ENCODE results near the gene HECTD2. TPM values are rescaled to one million over a fixed set of nuclear protein-coding genes. Genes with fewer than 3 reads are reported as not detected.

The HECTD2 gene
- total and polyA plus RNA-seq, 9 of the 15 experiments (the other 6 are each of a cell fraction or from before 2014, with no cell fraction given) = 1.3 to 5.9 (median 3.9) TPM

DNA sequence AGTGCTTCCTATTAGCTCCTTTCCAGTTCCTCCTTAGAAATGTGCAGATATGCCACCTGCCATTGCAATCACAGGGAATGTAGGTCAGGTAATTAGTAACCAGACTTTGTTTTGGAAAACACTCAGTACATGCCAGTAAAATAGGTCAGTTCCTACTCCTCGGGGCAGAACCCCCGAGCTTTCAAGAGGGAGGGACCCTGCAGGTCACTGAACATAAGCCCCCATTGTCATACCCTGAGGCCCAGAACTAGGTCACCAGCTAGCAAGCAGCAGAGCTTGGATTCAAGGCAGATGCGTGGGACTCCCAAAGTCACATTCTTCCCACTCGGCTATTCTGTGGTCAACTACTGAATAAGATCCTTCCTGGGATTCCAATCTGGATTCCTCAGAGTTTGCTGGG, 117.9 kb downstream of the HECTD2 start:
- no peak overlapping the region for H3K9ac ChIP-seq (ENCODE audit: insufficient read depth in 1 of 2, low read depth in 2 of 2, low read length in 2 of 2)
- in situ Hi-C loops (cut with MboI) = no loop called here
- BruUV-seq (replicated peaks) = no TSS peak
- TF ChIP-seq SMC3 (conservative IDR thresholded peaks at IDR 0.05; ENCODE audit: insufficient read depth, low read depth, low read length) (no peak), ZNF561 (CRISPR knock-in tag; conservative IDR thresholded peaks at IDR 0.05) (no peak), ATF1 (CRISPR knock-in tag; IDR thresholded peaks at IDR 0.05) (no peak), ATF1 (tag; IDR thresholded peaks at IDR 0.05) (no peak), ZSCAN32 (CRISPR knock-in tag; IDR thresholded peaks at IDR 0.05) (no peak), ZNF212 (CRISPR knock-in tag; IDR thresholded peaks at IDR 0.05) (no peak), PHB (CRISPR knock-in tag; IDR thresholded peaks at IDR 0.05) (no peak), CBX2 (IDR thresholded peaks at IDR 0.05; ENCODE audit: insufficient read depth, low read length, poor library complexity, severe bottlenecking) (no peak), FOXK1 (CRISPR knock-in tag; IDR thresholded peaks at IDR 0.05; ENCODE audit: borderline replicate concordance) (no peak), ZC3H4 (CRISPR knock-in tag; IDR thresholded peaks at IDR 0.05; ENCODE audit: borderline replicate concordance) (no peak), ZNF444 (CRISPR knock-in tag; IDR thresholded peaks at IDR 0.05) (no peak), TOE1 (IDR thresholded peaks at IDR 0.05; ENCODE audit: borderline replicate concordance) (no peak), TOE1 (CRISPR knock-in tag; IDR thresholded peaks at IDR 0.05; ENCODE audit: borderline replicate concordance, low read depth) (no peak)
- TF ChIP-seq, protein P1, sequence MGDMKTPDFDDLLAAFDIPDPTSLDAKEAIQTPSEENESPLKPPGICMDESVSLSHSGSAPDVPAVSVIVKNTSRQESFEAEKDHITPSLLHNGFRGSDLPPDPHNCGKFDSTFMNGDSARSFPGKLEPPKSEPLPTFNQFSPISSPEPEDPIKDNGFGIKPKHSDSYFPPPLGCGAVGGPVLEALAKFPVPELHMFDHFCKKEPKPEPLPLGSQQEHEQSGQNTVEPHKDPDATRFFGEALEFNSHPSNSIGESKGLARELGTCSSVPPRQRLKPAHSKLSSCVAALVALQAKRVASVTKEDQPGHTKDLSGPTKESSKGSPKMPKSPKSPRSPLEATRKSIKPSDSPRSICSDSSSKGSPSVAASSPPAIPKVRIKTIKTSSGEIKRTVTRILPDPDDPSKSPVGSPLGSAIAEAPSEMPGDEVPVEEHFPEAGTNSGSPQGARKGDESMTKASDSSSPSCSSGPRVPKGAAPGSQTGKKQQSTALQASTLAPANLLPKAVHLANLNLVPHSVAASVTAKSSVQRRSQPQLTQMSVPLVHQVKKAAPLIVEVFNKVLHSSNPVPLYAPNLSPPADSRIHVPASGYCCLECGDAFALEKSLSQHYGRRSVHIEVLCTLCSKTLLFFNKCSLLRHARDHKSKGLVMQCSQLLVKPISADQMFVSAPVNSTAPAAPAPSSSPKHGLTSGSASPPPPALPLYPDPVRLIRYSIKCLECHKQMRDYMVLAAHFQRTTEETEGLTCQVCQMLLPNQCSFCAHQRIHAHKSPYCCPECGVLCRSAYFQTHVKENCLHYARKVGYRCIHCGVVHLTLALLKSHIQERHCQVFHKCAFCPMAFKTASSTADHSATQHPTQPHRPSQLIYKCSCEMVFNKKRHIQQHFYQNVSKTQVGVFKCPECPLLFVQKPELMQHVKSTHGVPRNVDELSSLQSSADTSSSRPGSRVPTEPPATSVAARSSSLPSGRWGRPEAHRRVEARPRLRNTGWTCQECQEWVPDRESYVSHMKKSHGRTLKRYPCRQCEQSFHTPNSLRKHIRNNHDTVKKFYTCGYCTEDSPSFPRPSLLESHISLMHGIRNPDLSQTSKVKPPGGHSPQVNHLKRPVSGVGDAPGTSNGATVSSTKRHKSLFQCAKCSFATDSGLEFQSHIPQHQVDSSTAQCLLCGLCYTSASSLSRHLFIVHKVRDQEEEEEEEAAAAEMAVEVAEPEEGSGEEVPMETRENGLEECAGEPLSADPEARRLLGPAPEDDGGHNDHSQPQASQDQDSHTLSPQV (IDR thresholded peaks at IDR 0.05) = no peak
- TF ChIP-seq, protein P2, sequence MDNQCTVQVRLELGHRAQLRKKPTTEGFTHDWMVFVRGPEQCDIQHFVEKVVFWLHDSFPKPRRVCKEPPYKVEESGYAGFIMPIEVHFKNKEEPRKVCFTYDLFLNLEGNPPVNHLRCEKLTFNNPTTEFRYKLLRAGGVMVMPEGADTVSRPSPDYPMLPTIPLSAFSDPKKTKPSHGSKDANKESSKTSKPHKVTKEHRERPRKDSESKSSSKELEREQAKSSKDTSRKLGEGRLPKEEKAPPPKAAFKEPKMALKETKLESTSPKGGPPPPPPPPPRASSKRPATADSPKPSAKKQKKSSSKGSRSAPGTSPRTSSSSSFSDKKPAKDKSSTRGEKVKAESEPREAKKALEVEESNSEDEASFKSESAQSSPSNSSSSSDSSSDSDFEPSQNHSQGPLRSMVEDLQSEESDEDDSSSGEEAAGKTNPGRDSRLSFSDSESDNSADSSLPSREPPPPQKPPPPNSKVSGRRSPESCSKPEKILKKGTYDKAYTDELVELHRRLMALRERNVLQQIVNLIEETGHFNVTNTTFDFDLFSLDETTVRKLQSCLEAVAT (IDR thresholded peaks at IDR 0.05) = no peak
- TF ChIP-seq, protein P3, sequence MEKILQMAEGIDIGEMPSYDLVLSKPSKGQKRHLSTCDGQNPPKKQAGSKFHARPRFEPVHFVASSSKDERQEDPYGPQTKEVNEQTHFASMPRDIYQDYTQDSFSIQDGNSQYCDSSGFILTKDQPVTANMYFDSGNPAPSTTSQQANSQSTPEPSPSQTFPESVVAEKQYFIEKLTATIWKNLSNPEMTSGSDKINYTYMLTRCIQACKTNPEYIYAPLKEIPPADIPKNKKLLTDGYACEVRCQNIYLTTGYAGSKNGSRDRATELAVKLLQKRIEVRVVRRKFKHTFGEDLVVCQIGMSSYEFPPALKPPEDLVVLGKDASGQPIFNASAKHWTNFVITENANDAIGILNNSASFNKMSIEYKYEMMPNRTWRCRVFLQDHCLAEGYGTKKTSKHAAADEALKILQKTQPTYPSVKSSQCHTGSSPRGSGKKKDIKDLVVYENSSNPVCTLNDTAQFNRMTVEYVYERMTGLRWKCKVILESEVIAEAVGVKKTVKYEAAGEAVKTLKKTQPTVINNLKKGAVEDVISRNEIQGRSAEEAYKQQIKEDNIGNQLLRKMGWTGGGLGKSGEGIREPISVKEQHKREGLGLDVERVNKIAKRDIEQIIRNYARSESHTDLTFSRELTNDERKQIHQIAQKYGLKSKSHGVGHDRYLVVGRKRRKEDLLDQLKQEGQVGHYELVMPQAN (IDR thresholded peaks at IDR 0.05; ENCODE audit: borderline replicate concordance) = no peak

More for the DNA sequence above, 117.9 kb downstream of the HECTD2 start:
- DNase-seq (ENCODE audit: extremely low read depth in 1 of 4, low spot score in 3 of 4) (no peak), ATAC-seq (no peak), FAIRE-seq (no peak)
- H2AFZ ChIP-seq (ENCODE audit: low read depth, low read length) = no peak overlapping the region
- H3K27ac ChIP-seq (ENCODE audit: extremely low read depth, low read depth, low read length) = no peak overlapping the region
- WGBS (ENCODE audit: insufficient coverage, low coverage, missing lambda C conversion rate) = 3% methylated on average over 4 of the region's 4 CpGs
- H3K36me3 ChIP-seq (ENCODE audit: control insufficient read depth, insufficient read depth, low read length) = no peaks in the 10 kb centered on the region
- no peaks in the 10 kb centered on the region for H4K20me1 ChIP-seq (replicated peaks; ENCODE audit: control insufficient read depth, insufficient read depth, low read length)
- no peaks in the 10 kb centered on the region for H3K9me1 ChIP-seq (ENCODE audit: control insufficient read depth, insufficient read depth, low read length)
- no peaks in the 10 kb centered on the region for H3K9me3 ChIP-seq (replicated peaks; ENCODE audit: control insufficient read depth, insufficient read depth, low read depth, low read length)
- H3K27me3 ChIP-seq (ENCODE audit: control insufficient read depth in 2 of 2, insufficient read depth in 2 of 2, low read length in 2 of 2) = peaks cover 0 to 20% of the 10 kb centered on the region in 2 experiments; a peak in 2 of 5 replicates
- CTCF ChIA-PET (ENCODE audit: low intra/inter-chr PET ratio) = no interaction called here
- H3K4me3 ChIP-seq = no peak overlapping the region
- no peak overlapping the region for H3K4me2 ChIP-seq (ENCODE audit: insufficient read depth, low read length)
- POLR2A ChIA-PET = interaction anchor here (1.7 kb wide), 1 partner anchor 8 kb away, joined by 4 read pairs; no protein-coding TSS in a partner anchor
- no peaks in the 10 kb centered on the region for H3K4me1 ChIP-seq (replicated peaks in 1 of 2; ENCODE audit: control insufficient read depth in 2 of 2, insufficient read depth in 2 of 2, low read length in 2 of 2)
- no peaks in the 10 kb centered on the region for H3K79me2 ChIP-seq (ENCODE audit: control insufficient read depth, insufficient read depth, low read length)
- intact Hi-C loops (cut with micrococcal nuclease) = no loop called here

Data from K562 (cell line).